Muscle of leg (tissue), 11 donors: ENCODE measurements around the gene PANK3. TPM values are rescaled to one million over a fixed set of nuclear protein-coding genes. Genes with fewer than 3 reads are reported as not detected.
A peak's percentile ranks its signal among the peaks of the same experiment; 100 is the strongest.
"Not testable (repeated sequence)": the region's sequence is repeated elsewhere in the genome, so short reads cannot be mapped to it uniquely, and the experiment has no call there.

Experiments
- DNase-seq: peaks from one replicate; pipeline ENCODE4 v3.0.0; 2013
- H3K27ac ChIP-seq: one replicate; pipeline ENCODE4 v1.5.1; 2013; ENCODE audit warnings: mild to moderate bottlenecking, low read length, control low read depth
- H3K27me3 ChIP-seq: one replicate; pipeline ENCODE4 v1.6.1; 2013; ENCODE audit warnings: low read length; ENCODE audit not compliant: control insufficient read depth, insufficient read depth
- H3K36me3 ChIP-seq: one replicate; pipeline ENCODE4 v1.6.1; 2013; ENCODE audit warnings: low read length; ENCODE audit not compliant: control insufficient read depth, insufficient read depth
- H3K4me1 ChIP-seq: one replicate; pipeline ENCODE4 v1.6.1; 2013; ENCODE audit warnings: low read length; ENCODE audit not compliant: control insufficient read depth, insufficient read depth
- H3K4me3 ChIP-seq: one replicate; pipeline ENCODE4 v1.5.1; 2013; ENCODE audit warnings: low read length, control low read depth
- H3K9me3 ChIP-seq: replicated peaks from 2 replicates; pipeline ENCODE4 v1.6.1; 2013; ENCODE audit warnings: low read depth, low read length; ENCODE audit not compliant: control insufficient read depth
- WGBS: methylation state at CpG from one replicate; pipeline ENCODE4 v1.1.5; 2013; ENCODE audit warnings: missing lambda C conversion rate; ENCODE audit not compliant: insufficient coverage; 5-methylcytosine and 5-hydroxymethylcytosine counted together
- polyA plus RNA-seq, 8 donors: library from polyadenylated mRNA; unstranded; fragments of 120-200 nt; gene quantifications; one replicate each; pipeline versions ENCODE4 v1.2.1 to v1.2.3, GENCODE V29; 2013; ENCODE audit warnings: inconsistent platforms in 1 of 8, low replicate concordance in 1 of 8; ENCODE audit not compliant: insufficient read length in 8 of 8, insufficient read depth in 1 of 8
- total RNA-seq: library from RNA; stranded (reverse); fragments of 120-200 nt; gene quantifications from one replicate; pipeline ENCODE4 v1.2.4, GENCODE V29; 2013

The PANK3 gene
- total and polyA plus RNA-seq, 9 donors, result 21.4 to 42.5 (median 36.0) TPM

DNA sequence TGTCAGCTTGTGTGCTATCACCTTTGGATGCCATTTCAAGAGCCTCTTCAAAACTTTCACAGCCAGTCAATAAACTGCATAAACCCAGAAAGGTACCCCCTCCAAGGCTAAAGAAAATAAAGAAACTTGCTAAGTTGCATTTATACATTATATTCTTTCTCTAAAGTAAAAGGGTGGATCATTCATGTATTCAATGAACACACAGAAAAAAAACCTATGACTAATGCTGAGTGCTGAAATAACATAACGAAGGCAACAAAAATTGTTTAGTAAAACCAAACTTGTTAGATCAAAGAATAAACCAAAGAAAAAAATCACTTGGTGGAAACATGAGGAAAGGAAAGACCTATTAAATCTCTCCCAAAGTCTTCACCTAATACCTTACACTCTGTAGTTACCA is 15.2 kb downstream of the PANK3 start:
- H3K4me3 ChIP-seq, result no peak overlapping the region
- no peaks in the 10 kb centered on the region for H3K4me1 ChIP-seq
- no peaks in the 10 kb centered on the region for H3K9me3 ChIP-seq
- H3K36me3 ChIP-seq, result peaks cover 31% of the 10 kb centered on the region
- H3K27me3 ChIP-seq, result no peaks in the 10 kb centered on the region
- WGBS, result no CpG with 5 or more reads among the region's 1 CpG
- no peak overlapping the region for H3K27ac ChIP-seq
- no peak for DNase-seq

GRCh38 chr5:168562279-168562678 is 16.9 kb downstream of the PANK3 start:
- no peak for DNase-seq
- Histone ChIP-seq H3K36me3 (peaks cover 30% of the 10 kb centered on the region), H3K4me3 (no peak overlapping the region), H3K27me3 (no peaks in the 10 kb centered on the region), H3K4me1 (no peaks in the 10 kb centered on the region), H3K27ac (no peak overlapping the region), H3K9me3 (no peaks in the 10 kb centered on the region)
- WGBS, result 88% methylated on average over 2 of the region's 2 CpGs

- no peak for DNase-seq
- Histone ChIP-seq H3K36me3 (peaks cover 33% of the 10 kb centered on the region), H3K27ac (no peak overlapping the region), H3K9me3 (no peaks in the 10 kb centered on the region), H3K27me3 (no peaks in the 10 kb centered on the region), H3K4me3 (no peak overlapping the region), H3K4me1 (no peaks in the 10 kb centered on the region)
- WGBS, result no CpG with 5 or more reads among the region's 2 CpGs
These were observed 21.8 kb downstream of the PANK3 start for GRCh38 chr5:168557389-168557788.

GRCh38 chr5:168553377-168554130 is 25.6 kb downstream of the PANK3 start:
- WGBS, result no CpG with 5 or more reads among the region's 2 CpGs
- H3K27ac ChIP-seq, result no peak overlapping the region
- peaks cover 25% of the 10 kb centered on the region for H3K36me3 ChIP-seq
- no peak for DNase-seq
- H3K4me1 ChIP-seq, result no peaks in the 10 kb centered on the region
- H3K9me3 ChIP-seq, result no peaks in the 10 kb centered on the region
- no peaks in the 10 kb centered on the region for H3K27me3 ChIP-seq
- H3K4me3 ChIP-seq, result no peak overlapping the region

DNA sequence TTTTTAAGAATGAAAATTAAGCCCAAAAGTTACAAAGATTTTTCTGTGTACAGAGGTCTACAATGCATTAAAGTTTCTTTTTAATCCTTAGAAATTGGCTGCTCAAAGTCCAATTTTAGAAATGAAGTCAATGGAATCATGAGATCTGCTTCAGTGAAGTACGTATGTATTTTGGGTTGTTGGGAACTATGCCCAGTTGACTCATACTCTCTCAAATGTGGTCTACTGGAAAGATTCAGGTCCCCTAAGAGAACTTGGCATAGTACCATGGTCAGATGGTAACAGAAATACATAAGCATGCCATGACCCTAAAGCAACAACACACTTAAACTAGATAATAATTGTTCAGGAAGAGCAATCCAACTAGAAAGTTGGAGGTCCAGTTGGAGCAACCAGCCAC is 27.0 kb downstream of the PANK3 start:
- peak; percentile 66 for DNase-seq
- Histone ChIP-seq H3K36me3 (peaks cover 23% of the 10 kb centered on the region), H3K4me3 (no peak overlapping the region), H3K4me1 (no peaks in the 10 kb centered on the region), H3K27ac (no peak overlapping the region), H3K9me3 (no peaks in the 10 kb centered on the region), H3K27me3 (no peaks in the 10 kb centered on the region)
- no CpG with 5 or more reads among the region's 1 CpG for WGBS

GRCh38 chr5:168550656-168551055 is 28.5 kb downstream of the PANK3 start:
- no peak overlapping the region for H3K27ac ChIP-seq
- H3K9me3 ChIP-seq, result no peaks in the 10 kb centered on the region
- DNase-seq, result no peak
- H3K36me3 ChIP-seq, result peaks cover 16% of the 10 kb centered on the region
- no peak overlapping the region for H3K4me3 ChIP-seq
- no peaks in the 10 kb centered on the region for H3K4me1 ChIP-seq
- no peaks in the 10 kb centered on the region for H3K27me3 ChIP-seq

- Histone ChIP-seq H3K4me1 (no peaks in the 10 kb centered on the region), H3K4me3 (no peak overlapping the region), H3K27ac (no peak overlapping the region), H3K27me3 (no peaks in the 10 kb centered on the region), H3K36me3 (peaks cover 16% of the 10 kb centered on the region), H3K9me3 (no peaks in the 10 kb centered on the region)
- 100% methylated on average over 3 of the region's 7 CpGs for WGBS
- no peak for DNase-seq
These were observed 29.6 kb downstream of the PANK3 start for GRCh38 chr5:168549554-168549953.

DNA sequence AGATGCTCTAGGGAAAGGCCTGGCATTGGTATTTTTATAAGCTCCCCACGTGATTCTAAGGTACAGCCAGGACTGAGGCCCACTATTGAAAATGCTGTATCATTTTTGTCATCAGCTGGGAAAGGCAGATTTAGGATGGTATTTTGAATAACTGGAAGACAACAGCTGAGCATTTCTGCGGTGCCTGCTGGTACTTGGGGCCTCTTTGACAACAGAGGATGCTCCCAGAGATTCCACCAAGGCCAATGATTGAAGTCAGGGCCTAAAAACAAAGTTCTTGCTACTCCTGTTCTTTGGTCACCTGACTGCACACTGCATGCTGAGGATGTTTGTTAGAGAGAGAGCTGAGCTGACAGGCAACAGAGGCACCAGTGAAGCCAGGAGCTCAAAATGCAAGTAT is 42.0 kb downstream of the PANK3 start:
- H3K27me3 ChIP-seq, result no peaks in the 10 kb centered on the region
- WGBS, result 47% methylated on average over 2 of the region's 2 CpGs

GRCh38 chr5:168534351-168534750 is 44.8 kb downstream of the PANK3 start:
- DNase-seq, H3K4me3 ChIP-seq, H3K27ac ChIP-seq, H3K9me3 ChIP-seq, H3K4me1 ChIP-seq, H3K36me3 ChIP-seq: not testable (repeated sequence)
- WGBS, result 65% methylated on average over 2 of the region's 7 CpGs
- peaks cover 17% of the 10 kb centered on the region for H3K27me3 ChIP-seq

More for the DNA sequence above, 42.0 kb downstream of the PANK3 start:
- Histone ChIP-seq H3K4me3 (no peak overlapping the region), H3K27ac (no peak overlapping the region), H3K4me1 (no peaks in the 10 kb centered on the region), H3K9me3 (no peaks in the 10 kb centered on the region), H3K36me3 (no peaks in the 10 kb centered on the region)
- no peak for DNase-seq

DNA sequence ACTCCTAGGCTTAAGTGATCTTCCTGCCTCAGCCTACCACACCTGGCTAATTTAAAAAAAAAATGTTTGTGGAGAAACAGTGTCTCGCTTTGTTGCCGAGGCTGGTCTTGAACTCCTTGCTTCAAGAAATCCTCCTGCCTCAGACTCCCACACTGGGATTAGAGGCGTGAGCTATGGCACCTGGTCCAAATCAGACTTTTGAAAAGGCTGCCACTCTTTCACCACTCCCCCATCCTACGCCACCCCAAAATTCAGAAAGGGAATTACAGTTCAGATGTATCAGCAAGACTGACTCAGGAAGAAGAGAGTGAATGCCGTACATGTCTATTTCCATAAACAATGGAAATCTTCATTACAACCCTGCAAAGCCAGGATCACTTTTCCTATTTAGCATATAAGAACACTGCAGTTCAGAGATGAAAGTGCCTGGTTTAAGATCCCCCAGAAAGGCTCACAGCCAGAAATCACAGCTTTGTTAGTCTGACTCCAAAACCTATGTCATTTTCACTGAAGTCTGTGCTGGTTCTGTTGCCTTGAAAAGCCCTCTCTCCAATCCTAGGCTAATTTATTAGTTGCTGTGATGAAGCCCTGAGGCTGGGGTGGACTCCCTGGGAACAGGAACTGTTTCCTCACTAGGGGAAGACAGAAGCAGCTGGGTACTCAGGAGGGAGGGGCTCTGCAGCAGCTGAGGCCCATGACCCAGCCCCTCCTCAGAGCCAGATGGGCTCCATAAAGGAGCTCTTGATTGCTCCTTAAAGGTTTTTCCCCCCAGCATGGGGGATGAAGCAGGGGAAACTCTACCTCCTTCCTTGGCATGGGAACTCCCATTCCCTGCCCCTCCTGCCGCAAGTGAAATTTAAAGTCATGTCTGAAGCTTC is 46.9 kb downstream of the PANK3 start:
- Histone ChIP-seq H3K27me3 (peaks cover 22% of the 10 kb centered on the region), H3K9me3 (no peaks in the 10 kb centered on the region), H3K36me3 (no peaks in the 10 kb centered on the region), H3K27ac (no peak overlapping the region), H3K4me1 (peaks cover 7% of the 10 kb centered on the region), H3K4me3 (no peak overlapping the region)
- DNase-seq, result no peak
- 86% methylated on average over 2 of the region's 6 CpGs for WGBS
